Astrocyte (in vitro differentiated cells and primary cell): ENCODE results near the gene SPATA6L.

Experiments
- CTCF ChIP-seq: IDR thresholded peaks from 2 replicates; pipeline ENCODE4 v1.5.1; 2011; ENCODE audit warnings: low read depth, mild to moderate bottlenecking, inconsistent platforms, low read length, moderate library complexity; ENCODE audit not compliant: insufficient read depth
- EZH2 ChIP-seq: IDR thresholded peaks from 2 replicates; pipeline ENCODE4 v1.6.1; 2012; ENCODE audit warnings: mild to moderate bottlenecking, low read length, inconsistent platforms; ENCODE audit not compliant: insufficient read depth

- TF ChIP-seq CTCF, result no peak
- TF ChIP-seq EZH2, result no peak
Observed at GRCh38 chr9:4548811-4549725, 117.2 kb downstream of the SPATA6L start.
